DOHH2 (cell line): ENCODE results near the gene NFE2L2.
"Not testable (repeated sequence)": the region's sequence is repeated elsewhere in the genome, so short reads cannot be mapped to it uniquely, and the experiment has no call there.

Source experiments
- H3F3A ChIP-seq: fragments of 200-600 bp; sonication (generic), shearing (Covaris generic); 2 replicates; pipeline ENCODE4 v1.6.0; 2016; ENCODE audit warnings: antibody characterized with exemption, mild to moderate bottlenecking; ENCODE audit not compliant: control insufficient read depth, insufficient read depth
- H3K27ac ChIP-seq: fragments of 200-600 bp; sonication (generic); 2 replicates; pipeline ENCODE4 v1.5.1; 2014; ENCODE audit warnings: low read depth, mild to moderate bottlenecking, low read length, moderate library complexity
- H3K27me3 ChIP-seq: fragments of 200-600 bp; sonication (generic); 2 replicates; pipeline ENCODE4 v1.6.1; 2014; ENCODE audit warnings: mild to moderate bottlenecking, low read length, mixed read lengths; ENCODE audit not compliant: control insufficient read depth
- H3K36me3 ChIP-seq: fragments of 200-600 bp; sonication (generic); 2 replicates; pipeline ENCODE4 v1.6.1; 2014; ENCODE audit warnings: mild to moderate bottlenecking, low read length, moderate library complexity, mixed read lengths; ENCODE audit not compliant: control insufficient read depth
- H3K4me1 ChIP-seq: fragments of 200-600 bp; sonication (generic); 2 replicates; pipeline ENCODE4 v1.6.1; 2014; ENCODE audit warnings: mild to moderate bottlenecking, low read length, mixed read lengths; ENCODE audit not compliant: control insufficient read depth
- H3K4me2 ChIP-seq: fragments of 200-600 bp; sonication (generic); 2 replicates; pipeline ENCODE4 v1.6.0; 2014; ENCODE audit warnings: mild to moderate bottlenecking, low read length, moderate library complexity
- H3K4me3 ChIP-seq: fragments of 200-600 bp; sonication (generic); 2 replicates; pipeline ENCODE4 v1.5.1; 2014; ENCODE audit warnings: mild to moderate bottlenecking, low read length, mixed read lengths
- H3K79me2 ChIP-seq: fragments of 200-600 bp; sonication (generic); 2 replicates; pipeline ENCODE4 v1.6.1; 2014; ENCODE audit warnings: mild to moderate bottlenecking, low read length, mixed read lengths; ENCODE audit not compliant: control insufficient read depth
- H3K9me2 ChIP-seq: fragments of 200-600 bp; sonication (generic); replicated peaks from 2 replicates; pipeline ENCODE4 v1.6.1; 2014; ENCODE audit warnings: mild to moderate bottlenecking, low read length, mixed read lengths; ENCODE audit not compliant: control insufficient read depth
- H3K9me3 ChIP-seq: fragments of 200-600 bp; sonication (generic); 2 replicates; pipeline ENCODE4 v1.6.1; 2014; ENCODE audit warnings: antibody characterized with exemption, low read length, mixed read lengths; ENCODE audit not compliant: control insufficient read depth, insufficient read depth
- H4K20me1 ChIP-seq: fragments of 200-600 bp; sonication (generic); 2 replicates; pipeline ENCODE4 v1.6.0; 2014; ENCODE audit warnings: low read depth, mild to moderate bottlenecking, antibody characterized with exemption, low read length, moderate library complexity; ENCODE audit not compliant: control insufficient read depth, insufficient read depth
- EZH2phosphoT487 ChIP-seq: fragments of 200-600 bp; sonication (generic); IDR thresholded peaks from 2 replicates; pipeline ENCODE4 v1.6.1; 2017; ENCODE audit warnings: borderline replicate concordance, mild to moderate bottlenecking, antibody characterized with exemption, low read length, moderate library complexity, mixed read lengths
- TF ChIP-seq, protein P1 (sequence below): fragments of 200-600 bp; sonication (generic); IDR thresholded peaks from one replicate; pipeline ENCODE4 v1.5.1; 2014; ENCODE audit warnings: antibody characterized with exemption, mild to moderate bottlenecking, low read depth, low read length; ENCODE audit not compliant: poor library complexity, severe bottlenecking

Gene NFE2L2

DNA sequence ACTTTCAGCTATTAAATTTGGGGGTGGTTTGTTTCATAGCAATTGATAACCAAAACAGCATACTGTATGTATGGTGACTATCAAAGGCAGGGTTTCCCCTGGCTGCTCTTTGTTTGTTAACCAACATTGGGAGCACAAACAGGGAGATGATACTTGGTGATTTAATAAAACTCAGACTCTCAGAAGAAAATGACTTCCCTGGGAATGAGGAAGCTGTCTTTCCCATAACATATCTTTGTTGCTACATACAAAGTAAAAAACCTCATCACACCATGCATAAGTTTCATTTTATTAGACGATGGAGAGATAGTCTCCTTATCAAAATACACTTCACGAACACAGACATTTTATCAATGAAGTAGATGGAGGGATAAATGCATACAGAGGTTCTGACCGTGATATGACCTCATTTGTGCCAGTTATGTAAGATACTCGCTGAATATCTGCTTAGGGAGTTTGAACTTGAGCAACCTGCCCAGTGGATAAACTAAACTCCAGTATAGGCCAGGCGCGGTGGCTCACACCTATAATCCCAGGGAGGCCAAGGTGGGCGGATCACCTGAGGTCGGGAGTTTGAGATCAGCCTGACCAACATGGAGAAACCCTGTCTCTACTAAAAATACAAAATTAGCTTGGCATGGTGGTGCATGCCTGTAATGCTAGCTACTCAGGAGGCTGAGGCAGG, 3.8 kb upstream of the NFE2L2 start:
- peaks cover 12% of the 10 kb centered on the region for H3K79me2 ChIP-seq
- no peak for TF ChIP-seq EZH2phosphoT487
- TF ChIP-seq, protein P1, sequence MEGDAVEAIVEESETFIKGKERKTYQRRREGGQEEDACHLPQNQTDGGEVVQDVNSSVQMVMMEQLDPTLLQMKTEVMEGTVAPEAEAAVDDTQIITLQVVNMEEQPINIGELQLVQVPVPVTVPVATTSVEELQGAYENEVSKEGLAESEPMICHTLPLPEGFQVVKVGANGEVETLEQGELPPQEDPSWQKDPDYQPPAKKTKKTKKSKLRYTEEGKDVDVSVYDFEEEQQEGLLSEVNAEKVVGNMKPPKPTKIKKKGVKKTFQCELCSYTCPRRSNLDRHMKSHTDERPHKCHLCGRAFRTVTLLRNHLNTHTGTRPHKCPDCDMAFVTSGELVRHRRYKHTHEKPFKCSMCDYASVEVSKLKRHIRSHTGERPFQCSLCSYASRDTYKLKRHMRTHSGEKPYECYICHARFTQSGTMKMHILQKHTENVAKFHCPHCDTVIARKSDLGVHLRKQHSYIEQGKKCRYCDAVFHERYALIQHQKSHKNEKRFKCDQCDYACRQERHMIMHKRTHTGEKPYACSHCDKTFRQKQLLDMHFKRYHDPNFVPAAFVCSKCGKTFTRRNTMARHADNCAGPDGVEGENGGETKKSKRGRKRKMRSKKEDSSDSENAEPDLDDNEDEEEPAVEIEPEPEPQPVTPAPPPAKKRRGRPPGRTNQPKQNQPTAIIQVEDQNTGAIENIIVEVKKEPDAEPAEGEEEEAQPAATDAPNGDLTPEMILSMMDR: no peak
- H3F3A ChIP-seq: no peaks in the 10 kb centered on the region
- H3K4me1 ChIP-seq: peaks cover 12% of the 10 kb centered on the region
- H3K4me2 ChIP-seq: no peak overlapping the region
- H3K27me3 ChIP-seq: no peaks in the 10 kb centered on the region
- no peak overlapping the region for H3K4me3 ChIP-seq
- peaks cover 7% of the 10 kb centered on the region for H3K36me3 ChIP-seq
- H4K20me1 ChIP-seq: no peaks in the 10 kb centered on the region
- no peaks in the 10 kb centered on the region for H3K9me2 ChIP-seq
- no peak overlapping the region for H3K27ac ChIP-seq
- H3K9me3 ChIP-seq: no peaks in the 10 kb centered on the region

DNA sequence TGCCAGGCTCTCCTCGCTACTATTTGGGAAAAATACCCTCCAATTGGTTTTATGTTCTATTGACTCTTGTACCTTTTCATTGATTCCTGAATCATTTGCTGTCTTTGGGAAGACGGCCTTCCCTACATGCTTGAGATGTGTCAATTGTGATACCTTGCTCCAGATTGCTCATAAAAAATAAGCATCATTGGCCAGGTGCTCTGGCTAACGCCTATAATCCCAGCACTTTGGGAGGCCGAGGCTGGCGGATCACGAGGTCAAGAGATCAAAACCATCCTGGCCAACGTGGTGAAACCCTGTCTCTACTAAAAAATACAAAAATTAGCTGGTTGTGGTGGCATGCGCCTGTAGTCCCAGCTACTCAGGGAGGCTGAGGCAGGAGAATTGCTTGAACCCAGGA, 2.4 kb upstream of the NFE2L2 start:
- not testable (repeated sequence) for H3K27me3 ChIP-seq, H3K27ac ChIP-seq, H3K4me2 ChIP-seq, H3K9me2 ChIP-seq, H3K4me3 ChIP-seq, H4K20me1 ChIP-seq, H3K9me3 ChIP-seq, H3F3A ChIP-seq
- peaks cover 26% of the 10 kb centered on the region for H3K79me2 ChIP-seq
- peaks cover 16% of the 10 kb centered on the region for H3K4me1 ChIP-seq
- H3K36me3 ChIP-seq: peaks cover 20% of the 10 kb centered on the region

DNA sequence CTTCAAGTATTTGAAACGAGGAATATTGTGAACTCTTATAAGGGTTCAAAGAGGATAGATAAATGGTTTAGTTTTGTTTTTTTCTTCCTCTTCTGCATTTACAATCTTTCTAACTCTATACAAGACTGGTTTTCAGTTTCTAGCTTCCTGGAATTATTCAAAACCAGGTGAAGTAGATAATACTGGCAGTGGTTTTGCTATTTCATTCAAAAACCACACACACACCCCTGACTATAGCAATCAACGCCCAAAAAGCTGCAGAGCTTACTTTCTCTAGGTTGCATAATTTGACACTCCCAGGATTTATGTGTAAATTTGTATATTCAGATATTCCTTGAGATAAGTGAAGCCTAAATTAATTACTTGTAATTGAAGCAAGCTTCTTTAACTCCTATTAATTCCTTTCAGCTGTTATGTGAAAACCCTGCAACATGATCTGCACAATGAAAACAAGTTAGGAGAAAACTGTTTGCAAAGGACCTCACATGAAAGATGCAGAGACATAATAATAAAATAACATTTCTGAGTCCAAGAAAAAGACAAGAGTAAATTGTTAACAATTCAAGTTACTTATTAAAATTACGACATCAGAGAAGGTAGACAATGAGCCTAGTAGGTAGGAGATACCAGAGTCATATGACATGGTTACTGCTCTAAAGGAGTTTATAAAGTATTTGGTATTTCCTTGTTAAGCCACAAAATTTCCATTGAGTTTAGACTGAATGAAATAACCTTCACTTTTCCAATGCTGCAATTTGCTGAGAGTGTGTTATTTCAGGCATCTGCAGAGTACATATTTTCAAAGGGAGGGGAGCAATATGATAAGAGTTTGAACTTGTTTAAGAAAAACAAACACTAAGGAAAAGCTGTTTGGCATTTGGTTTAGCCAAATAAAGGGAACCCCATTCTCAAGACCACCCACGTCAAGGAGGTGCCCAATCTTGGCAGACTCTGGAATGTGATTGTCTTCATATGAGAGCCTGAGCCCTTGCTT, 1.6 kb upstream of the NFE2L2 start:
- peak overlapping the region; percentile 86 for H3K4me2 ChIP-seq
- H3K79me2 ChIP-seq: peaks cover 34% of the 10 kb centered on the region
- H3K27me3 ChIP-seq: no peaks in the 10 kb centered on the region
- peak overlapping the region; percentile 86 for H3K27ac ChIP-seq
- no peaks in the 10 kb centered on the region for H3F3A ChIP-seq
- no peaks in the 10 kb centered on the region for H3K9me2 ChIP-seq
- TF ChIP-seq, protein P1: no peak
- TF ChIP-seq EZH2phosphoT487: no peak
- peaks cover 29% of the 10 kb centered on the region for H3K36me3 ChIP-seq
- peaks cover 14% of the 10 kb centered on the region for H4K20me1 ChIP-seq
- H3K4me3 ChIP-seq: peak overlapping the region; percentile 88
- H3K4me1 ChIP-seq: peaks cover 25% of the 10 kb centered on the region
- no peaks in the 10 kb centered on the region for H3K9me3 ChIP-seq
